Measurements from ENCODE around the gene DNAAF1.
"Not testable (repeated sequence)": the region's sequence is repeated elsewhere in the genome, so short reads cannot be mapped to it uniquely, and the experiment has no call there.

The DNAAF1 gene

GRCh38 chr16:84144859-84145639 lies at the start of gene DNAAF1, which contains the start of gene HSDL1:
Gene DNAAF1, plus strand, starts transcription at chr16:84145308. Its CDS starts 133 bp downstream, at chr16:84145441.
Gene HSDL1, minus strand, starts transcription at chr16:84145177. Its CDS starts 13,856 bp downstream, at chr16:84131321.
- in situ Hi-C loops (cut with MboI; ENCODE audit: low sequenced_read_pairs): no loop called here
- peak; percentile 80 to 92 for DNase-seq (ENCODE audit: low spot score in 2 of 2)
- Histone ChIP-seq H3K27me3 (ENCODE audit: low read depth) (0 out of 2 replicates have a peak, but pooled peaks cover 2% of the 10 kb centered on the region), H3K4me1 (peaks cover 5% of the 10 kb centered on the region; the same call in 1 of the 2 replicates), H3K9me3 (no peaks in the 10 kb centered on the region), H3K4me3 (peak within 1 kb of the TSS; percentile 63), H3K36me3 (replicated peaks) (no peaks in the 10 kb centered on the region; the same call in 1 of the 2 replicates)

DNA sequence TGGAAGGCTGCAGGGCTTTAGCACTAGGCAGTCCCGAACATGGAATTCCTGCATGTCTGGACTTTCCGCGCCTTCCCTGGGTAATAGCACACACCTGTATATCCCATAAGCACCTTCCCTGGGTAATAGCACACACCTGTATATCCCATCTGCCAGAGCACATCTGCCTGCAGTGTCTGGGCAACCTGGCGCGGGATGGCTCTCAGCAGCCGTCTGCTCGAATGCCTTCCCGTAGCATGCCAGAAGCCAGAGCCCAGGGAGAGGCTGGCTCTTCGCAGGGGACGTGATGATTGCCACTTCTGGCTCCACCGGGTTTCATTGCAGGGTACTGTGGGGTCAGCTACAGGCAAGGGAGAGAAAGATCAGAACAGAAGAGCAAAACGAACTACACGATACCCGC lies 49.6 kb upstream of the DNAAF1 start:
- Histone ChIP-seq H3K9me3 (no peaks in the 10 kb centered on the region), H3K36me3 (replicated peaks) (peaks cover 58% of the 10 kb centered on the region)

DNA sequence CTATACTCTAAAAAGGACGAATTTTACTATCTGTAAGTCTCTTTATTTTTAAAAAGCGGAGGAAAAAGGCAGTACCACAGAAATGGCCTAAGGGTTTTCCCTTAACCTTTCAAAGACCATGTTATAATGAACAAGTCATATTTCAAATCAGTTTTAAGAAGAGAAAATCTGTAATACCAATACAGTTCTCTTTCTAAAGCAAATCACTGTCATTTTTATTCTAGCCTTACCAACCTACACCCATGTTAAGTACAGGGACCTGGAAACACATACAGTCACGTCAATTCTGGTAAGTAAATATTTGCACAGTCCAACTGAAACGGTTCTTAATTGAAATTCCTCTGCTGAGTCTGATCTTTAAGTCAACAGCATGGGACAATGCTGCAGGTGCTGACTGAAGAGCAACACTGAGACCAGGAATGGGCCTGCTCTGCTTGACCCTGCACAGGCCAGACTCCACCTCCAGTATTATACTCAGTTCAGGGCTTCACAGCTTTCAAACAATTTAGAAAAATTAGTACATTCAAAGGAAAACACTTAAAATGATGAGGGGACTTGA lies 48.6 kb upstream of the DNAAF1 start:
- H3K9me3 ChIP-seq: no peaks in the 10 kb centered on the region
- no peak overlapping the region for H3K4me3 ChIP-seq
- in situ Hi-C loops (cut with MboI; ENCODE audit: low sequenced_read_pairs): no loop called here
- DNase-seq (ENCODE audit: low spot score in 2 of 2): no peak
- no peaks in the 10 kb centered on the region for H3K27me3 ChIP-seq (ENCODE audit: low read depth)
- H3K36me3 ChIP-seq (replicated peaks): peaks cover 54% of the 10 kb centered on the region
- H3K4me1 ChIP-seq: no peaks in the 10 kb centered on the region

More for the DNA sequence above, 49.6 kb upstream of the DNAAF1 start:
- in situ Hi-C loops (cut with MboI; ENCODE audit: low sequenced_read_pairs): no loop called here
- DNase-seq (ENCODE audit: low spot score in 2 of 2): no peak
- Histone ChIP-seq H3K4me1 (no peaks in the 10 kb centered on the region), H3K4me3 (no peak overlapping the region), H3K27me3 (ENCODE audit: low read depth) (no peaks in the 10 kb centered on the region)

DNA sequence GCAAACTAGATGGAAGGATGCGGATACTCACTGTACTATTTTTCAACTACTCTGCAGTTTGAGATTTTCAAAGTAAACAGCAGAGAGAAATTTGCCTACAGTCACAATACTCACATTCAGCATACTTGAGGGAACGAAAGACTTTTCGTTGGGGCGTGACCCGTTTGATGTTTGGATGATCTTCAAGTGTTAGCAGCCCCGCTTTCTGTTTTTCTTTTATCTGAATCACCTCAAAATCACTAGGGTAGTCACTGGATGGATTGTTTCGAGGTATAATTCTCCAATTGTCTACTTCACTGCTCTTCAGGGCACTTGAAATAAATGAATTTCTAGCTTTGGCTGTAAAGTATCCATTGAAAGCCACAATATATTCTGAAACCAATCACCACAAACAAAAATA lies 46.2 kb upstream of the DNAAF1 start:
- H3K4me1 ChIP-seq: no peaks in the 10 kb centered on the region
- DNase-seq (ENCODE audit: low spot score in 2 of 2): no peak
- in situ Hi-C loops (cut with MboI; ENCODE audit: low sequenced_read_pairs): no loop called here
- H3K27me3 ChIP-seq (ENCODE audit: low read depth): no peaks in the 10 kb centered on the region
- H3K9me3 ChIP-seq: no peaks in the 10 kb centered on the region; the same call in 1 of the 2 replicates
- H3K36me3 ChIP-seq (replicated peaks): peaks cover 36% of the 10 kb centered on the region
- H3K4me3 ChIP-seq: no peak overlapping the region

- in situ Hi-C loops (cut with MboI; ENCODE audit: low sequenced_read_pairs): no loop called here
- no peaks in the 10 kb centered on the region; the same call in 1 of the 2 replicates for H3K9me3 ChIP-seq
- H3K4me3 ChIP-seq: no peak overlapping the region
- no peaks in the 10 kb centered on the region for H3K4me1 ChIP-seq
- no peaks in the 10 kb centered on the region for H3K27me3 ChIP-seq (ENCODE audit: low read depth)
- H3K36me3 ChIP-seq (replicated peaks): peaks cover 9% of the 10 kb centered on the region
- DNase-seq (ENCODE audit: low spot score in 2 of 2): no peak
Measured at GRCh38 chr16:84103678-84104077, 41.4 kb upstream of the DNAAF1 start.

GRCh38 chr16:84104231-84104630 lies 40.9 kb upstream of the DNAAF1 start:
- H3K9me3 ChIP-seq: no peaks in the 10 kb centered on the region; the same call in 1 of the 2 replicates
- no peak for DNase-seq (ENCODE audit: low spot score in 2 of 2)
- in situ Hi-C loops (cut with MboI; ENCODE audit: low sequenced_read_pairs): no loop called here
- H3K4me1 ChIP-seq: no peaks in the 10 kb centered on the region
- no peaks in the 10 kb centered on the region for H3K27me3 ChIP-seq (ENCODE audit: low read depth)
- H3K36me3 ChIP-seq (replicated peaks): peaks cover 9% of the 10 kb centered on the region
- H3K4me3 ChIP-seq: no peak overlapping the region

DNA sequence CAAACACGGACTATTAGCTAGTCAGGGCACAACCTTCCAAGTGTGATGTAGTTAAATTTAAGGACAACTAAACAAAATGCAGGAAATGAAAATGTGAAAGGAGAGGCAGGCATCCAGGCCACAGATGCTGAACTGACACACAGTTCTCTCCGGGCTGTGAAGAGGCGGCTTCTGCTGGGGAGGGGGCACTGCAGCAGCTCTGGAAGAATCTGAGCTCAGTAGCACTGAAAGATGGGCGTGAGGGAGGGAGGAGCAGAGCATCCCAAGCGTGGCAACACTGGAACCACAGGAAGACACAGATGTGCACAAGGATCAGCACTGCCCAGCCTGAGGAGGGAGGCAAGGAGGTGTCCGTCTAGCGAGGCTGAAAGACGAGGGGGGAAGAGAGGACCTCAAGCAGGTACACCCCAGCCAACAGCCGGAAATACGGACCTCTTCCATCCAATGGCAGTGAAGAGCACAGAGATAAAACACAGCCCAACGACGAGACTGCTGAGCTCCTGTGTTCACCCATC lies 39.8 kb upstream of the DNAAF1 start:
- Histone ChIP-seq H3K36me3 (replicated peaks) (peaks cover 5% of the 10 kb centered on the region; the same call in 1 of the 2 replicates), H3K27me3 (ENCODE audit: low read depth) (no peaks in the 10 kb centered on the region), H3K4me1 (peaks cover 8% of the 10 kb centered on the region; the same call in 1 of the 2 replicates), H3K9me3 (no peaks in the 10 kb centered on the region; the same call in 1 of the 2 replicates), H3K4me3 (no peak overlapping the region)
- no peak for DNase-seq (ENCODE audit: low spot score in 2 of 2)
- in situ Hi-C loops (cut with MboI; ENCODE audit: low sequenced_read_pairs): no loop called here

GRCh38 chr16:84105948-84106740 lies 39.0 kb upstream of the DNAAF1 start:
- Histone ChIP-seq H3K4me1 (peaks cover 10% of the 10 kb centered on the region; the same call in 1 of the 2 replicates), H3K36me3 (replicated peaks) (peaks cover 5% of the 10 kb centered on the region; the same call in 1 of the 2 replicates), H3K27me3 (ENCODE audit: low read depth) (no peaks in the 10 kb centered on the region), H3K9me3 (no peaks in the 10 kb centered on the region; the same call in 1 of the 2 replicates), H3K4me3 (no peak overlapping the region)
- in situ Hi-C loops (cut with MboI; ENCODE audit: low sequenced_read_pairs): no loop called here
- DNase-seq (ENCODE audit: low spot score in 2 of 2): no peak

DNA sequence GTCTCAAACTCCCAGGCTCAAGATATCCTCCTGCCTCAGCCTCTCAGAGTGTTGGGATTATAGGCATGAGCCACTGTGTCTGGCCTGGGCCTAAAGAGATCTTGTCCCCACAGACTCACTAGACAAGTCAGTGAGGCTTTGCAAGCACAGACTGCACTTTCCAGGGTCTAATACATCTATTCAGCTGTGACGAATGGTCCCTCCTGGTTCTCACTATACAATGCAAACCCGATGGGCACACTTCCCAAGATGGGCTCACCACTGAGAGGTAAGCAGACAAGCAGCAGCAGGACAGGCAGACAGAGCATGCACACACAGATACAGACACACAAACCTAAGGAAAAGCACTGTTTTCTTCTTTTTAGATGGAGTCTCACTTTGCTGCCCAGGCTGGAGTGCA lies 37.2 kb upstream of the DNAAF1 start:
- Histone ChIP-seq H3K9me3 (no peaks in the 10 kb centered on the region; the same call in 1 of the 2 replicates), H3K4me3 (no peak overlapping the region), H3K4me1 (peaks cover 10% of the 10 kb centered on the region; the same call in 1 of the 2 replicates), H3K36me3 (replicated peaks) (peaks cover 5% of the 10 kb centered on the region; the same call in 1 of the 2 replicates), H3K27me3 (ENCODE audit: low read depth) (no peaks in the 10 kb centered on the region)
- in situ Hi-C loops (cut with MboI; ENCODE audit: low sequenced_read_pairs): no loop called here
- no peak for DNase-seq (ENCODE audit: low spot score in 2 of 2)

- Histone ChIP-seq H3K36me3 (replicated peaks) (peaks cover 5% of the 10 kb centered on the region; the same call in 1 of the 2 replicates), H3K4me1 (peaks cover 10% of the 10 kb centered on the region; the same call in 1 of the 2 replicates), H3K9me3 (no peaks in the 10 kb centered on the region), H3K4me3 (no peak overlapping the region), H3K27me3 (ENCODE audit: low read depth) (no peaks in the 10 kb centered on the region)
- peak in 1 of 2 experiments; percentile 29 for DNase-seq (ENCODE audit: low spot score in 2 of 2)
- in situ Hi-C loops (cut with MboI; ENCODE audit: low sequenced_read_pairs): no loop called here
Measured at GRCh38 chr16:84109598-84110335, 35.3 kb upstream of the DNAAF1 start.

DNA sequence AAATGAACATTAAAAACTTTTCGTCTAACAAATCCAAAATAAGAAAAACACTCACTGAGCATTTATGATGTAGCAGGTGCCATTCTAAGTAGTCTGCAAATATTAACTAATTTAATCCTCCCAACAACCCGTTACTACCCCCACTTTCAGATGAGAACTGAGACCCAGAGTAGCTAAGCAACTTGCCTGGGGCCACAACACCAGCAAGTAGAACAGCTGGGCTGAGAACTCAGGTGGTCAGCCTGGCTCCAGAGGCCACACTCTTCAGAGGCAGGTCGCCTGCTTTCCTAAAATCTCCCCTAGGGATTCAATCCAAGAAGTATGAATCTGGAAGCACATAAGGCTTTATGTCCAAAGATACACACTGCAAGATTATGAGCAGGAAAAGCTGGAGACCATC lies 34.6 kb upstream of the DNAAF1 start:
- no peak overlapping the region for H3K4me3 ChIP-seq
- peaks cover 5% of the 10 kb centered on the region; the same call in 1 of the 2 replicates for H3K36me3 ChIP-seq (replicated peaks)
- H3K27me3 ChIP-seq (ENCODE audit: low read depth): no peaks in the 10 kb centered on the region
- H3K9me3 ChIP-seq: no peaks in the 10 kb centered on the region
- DNase-seq (ENCODE audit: low spot score in 2 of 2): no peak
- H3K4me1 ChIP-seq: peaks cover 16% of the 10 kb centered on the region
- in situ Hi-C loops (cut with MboI; ENCODE audit: low sequenced_read_pairs): no loop called here

DNA sequence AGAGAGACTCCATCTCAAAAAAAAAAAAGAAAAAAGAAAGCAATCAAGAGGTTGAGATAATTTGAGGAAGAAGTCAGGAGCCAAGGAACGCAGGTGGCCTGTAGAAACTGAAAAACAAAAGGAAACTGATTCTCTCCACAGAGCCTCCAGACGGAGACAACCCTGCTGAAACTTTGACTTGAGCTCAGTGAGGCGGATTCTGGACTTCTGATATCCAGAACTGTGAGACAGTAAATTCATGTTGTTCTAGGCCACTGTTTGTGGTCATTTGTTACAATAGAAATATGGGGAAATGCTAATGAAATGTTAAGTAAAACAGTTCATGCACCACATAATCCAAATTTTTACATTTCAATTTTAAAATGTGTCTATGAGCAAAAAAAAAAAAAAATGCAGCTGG lies 33.6 kb upstream of the DNAAF1 start:
- H3K4me1 ChIP-seq: peaks cover 17% of the 10 kb centered on the region
- H3K36me3 ChIP-seq (replicated peaks): peaks cover 5% of the 10 kb centered on the region; the same call in 1 of the 2 replicates
- H3K27me3 ChIP-seq (ENCODE audit: low read depth): no peaks in the 10 kb centered on the region
- no peak for DNase-seq (ENCODE audit: low spot score in 2 of 2)
- no peaks in the 10 kb centered on the region for H3K9me3 ChIP-seq
- no peak overlapping the region for H3K4me3 ChIP-seq
- in situ Hi-C loops (cut with MboI; ENCODE audit: low sequenced_read_pairs): no loop called here

DNA sequence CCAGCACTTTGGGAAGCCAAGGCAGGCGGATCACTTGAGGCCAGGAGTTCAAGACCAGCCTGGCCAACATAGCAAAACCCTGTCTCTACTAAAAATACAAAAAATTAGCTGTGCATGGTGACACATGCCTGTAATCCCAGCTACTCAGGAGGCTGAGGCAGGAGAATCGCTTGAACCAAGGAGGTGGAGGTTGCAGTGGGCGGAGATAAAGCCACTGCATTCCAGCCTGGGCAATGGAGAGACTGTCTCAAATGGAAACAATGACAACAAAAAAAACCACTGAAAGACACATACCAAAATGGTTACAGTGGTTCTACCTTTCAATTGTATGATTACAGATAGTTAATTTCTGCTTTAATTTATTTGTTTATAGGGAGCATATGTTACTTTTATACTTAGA lies 33.2 kb upstream of the DNAAF1 start:
- H3K36me3 ChIP-seq (replicated peaks); H3K27me3 ChIP-seq (ENCODE audit: low read depth); H3K9me3 ChIP-seq; H3K4me3 ChIP-seq; in situ Hi-C loops (cut with MboI; ENCODE audit: low sequenced_read_pairs): not testable (repeated sequence)
- peak in 1 of 2 experiments; percentile 35 for DNase-seq (ENCODE audit: low spot score in 2 of 2)
- peaks cover 17% of the 10 kb centered on the region for H3K4me1 ChIP-seq
